Mesothelial cell of epicardium (in vitro differentiated cells): ENCODE results near the gene OR7A10. TPM values are rescaled to one million over a fixed set of nuclear protein-coding genes. Genes with fewer than 3 reads are reported as not detected.

Experiments used
- total RNA-seq: library from RNA; stranded (reverse); gene quantifications from 3 replicates; pipeline ENCODE4 v1.2.1, GENCODE V29; 2021

The OR7A10 gene
- total RNA-seq, 1 donor from 2014 or later = not detected

Other genes with a start within 250 kb of the OR7A10 start
- not detected in 3 replicates for gene ADGRE3, start 174.1 kb downstream of the OR7A10 start, total RNA-seq
- gene ZNF333, start 158.9 kb downstream of the OR7A10 start, total RNA-seq = 29.6 to 34.1 TPM (median 33.6 TPM) in 3 replicates
- gene ADGRE2, start 70.4 kb downstream of the OR7A10 start, total RNA-seq = 0.35 to 0.45 TPM in 2 of 3 replicates, not detected in the other
- not detected in 3 replicates for gene OR7A5, start 13.7 kb downstream of the OR7A10 start, total RNA-seq
- not detected in 3 replicates for gene OR7C1, start 13.7 kb downstream of the OR7A10 start, total RNA-seq
- gene OR7A17, start 37.2 kb upstream of the OR7A10 start, total RNA-seq = not detected in 3 replicates
- gene OR7C2, start 92.6 kb upstream of the OR7A10 start, total RNA-seq = not detected in 3 replicates
- 0.38 to 1.1 TPM (median 0.42 TPM) in 3 replicates for gene SLC1A6, start 130.9 kb upstream of the OR7A10 start, total RNA-seq
- gene CASP14, start 200.6 kb upstream of the OR7A10 start, total RNA-seq = not detected in 3 replicates
- not detected in 3 replicates for gene OR1I1, start 233.3 kb upstream of the OR7A10 start, total RNA-seq